NCI-H748 (cell line): ENCODE measurements around the gene STK38L.
A peak's percentile ranks its signal among the peaks of the same experiment; 100 is the strongest.

Experiments used
- DNase-seq: peaks from one replicate; lab custom pipeline; 2025; ENCODE audit not compliant: unreplicated experiment; lab: John Stamatoyannopoulos, UW

The STK38L gene

GRCh38 chr12:27243804-27244688, at the start of gene STK38L:
Gene STK38L, plus strand, starts transcription at chr12:27244286. Its CDS starts 53,435 bp downstream, at chr12:27297721.
- peak; percentile 93 for DNase-seq

GRCh38 chr12:27194644-27195043, 49.4 kb upstream of the STK38L start:
- no peak for DNase-seq

- no peak for DNase-seq
Observed at GRCh38 chr12:27198036-27198435, 46.0 kb upstream of the STK38L start.

- no peak for DNase-seq
Observed at GRCh38 chr12:27199638-27200300, 44.3 kb upstream of the STK38L start.

- DNase-seq, result no peak
Observed at GRCh38 chr12:27201169-27201568, 42.9 kb upstream of the STK38L start.

GRCh38 chr12:27206801-27207502, 37.1 kb upstream of the STK38L start:
- DNase-seq, result no peak

GRCh38 chr12:27207615-27208413, 36.3 kb upstream of the STK38L start:
- no peak for DNase-seq

GRCh38 chr12:27208414-27208750, 35.7 kb upstream of the STK38L start:
- DNase-seq, result no peak

- DNase-seq, result no peak
Observed at GRCh38 chr12:27209257-27209910, 34.7 kb upstream of the STK38L start.

GRCh38 chr12:27210187-27210586, 33.9 kb upstream of the STK38L start:
- DNase-seq, result no peak

- DNase-seq, result no peak
Observed at GRCh38 chr12:27212861-27213260, 31.2 kb upstream of the STK38L start.

GRCh38 chr12:27213304-27213703, 30.8 kb upstream of the STK38L start:
- no peak for DNase-seq

- no peak for DNase-seq
Observed at GRCh38 chr12:27213830-27214787, 30.0 kb upstream of the STK38L start.

GRCh38 chr12:27217590-27217989, 26.5 kb upstream of the STK38L start:
- DNase-seq, result no peak

GRCh38 chr12:27219693-27220054, 24.4 kb upstream of the STK38L start:
- DNase-seq, result no peak

- DNase-seq, result no peak
Observed at GRCh38 chr12:27220055-27220987, 23.8 kb upstream of the STK38L start.

- DNase-seq, result no peak
Observed at GRCh38 chr12:27220988-27221345, 23.1 kb upstream of the STK38L start.

- DNase-seq, result no peak
Observed at GRCh38 chr12:27221625-27222387, 22.3 kb upstream of the STK38L start.
